Iris pigment epithelial cell (primary cell): ENCODE results near the gene EVI2A.
"Not testable (repeated sequence)": the region's sequence is repeated elsewhere in the genome, so short reads cannot be mapped to it uniquely, and the experiment has no call there.

Source experiments
- DNase-seq: peaks from one replicate; pipeline ENCODE4 v3.0.0-alpha.2; 2011; ENCODE audit warnings: low read depth

EVI2A gene, protein sequence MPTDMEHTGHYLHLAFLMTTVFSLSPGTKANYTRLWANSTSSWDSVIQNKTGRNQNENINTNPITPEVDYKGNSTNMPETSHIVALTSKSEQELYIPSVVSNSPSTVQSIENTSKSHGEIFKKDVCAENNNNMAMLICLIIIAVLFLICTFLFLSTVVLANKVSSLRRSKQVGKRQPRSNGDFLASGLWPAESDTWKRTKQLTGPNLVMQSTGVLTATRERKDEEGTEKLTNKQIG

DNA sequence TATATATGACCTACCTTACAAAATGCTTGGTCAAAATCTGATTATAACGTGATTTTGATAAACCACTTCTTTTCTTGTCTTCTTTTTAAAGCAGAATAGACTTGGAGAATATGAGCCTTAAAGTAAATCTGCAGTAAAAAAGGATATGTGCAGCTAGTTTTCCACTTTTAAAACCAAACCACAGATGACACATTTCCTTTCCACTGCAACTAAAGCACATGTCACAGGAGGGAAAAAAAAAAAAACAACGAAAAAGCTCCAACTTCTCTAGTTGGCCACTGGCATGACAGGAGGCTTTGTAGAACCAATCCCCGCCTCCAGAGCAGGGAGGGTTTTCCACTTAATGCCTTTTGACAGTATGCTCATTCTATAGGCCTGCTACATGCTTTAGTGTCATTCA is at the start of gene EVI2A:
Gene EVI2A, minus strand, starts transcription at position 142 of the 400 bp plus-strand sequence. CDS start 2,609 bp downstream, outside the sequence.
- peak; percentile 92 for DNase-seq

DNA sequence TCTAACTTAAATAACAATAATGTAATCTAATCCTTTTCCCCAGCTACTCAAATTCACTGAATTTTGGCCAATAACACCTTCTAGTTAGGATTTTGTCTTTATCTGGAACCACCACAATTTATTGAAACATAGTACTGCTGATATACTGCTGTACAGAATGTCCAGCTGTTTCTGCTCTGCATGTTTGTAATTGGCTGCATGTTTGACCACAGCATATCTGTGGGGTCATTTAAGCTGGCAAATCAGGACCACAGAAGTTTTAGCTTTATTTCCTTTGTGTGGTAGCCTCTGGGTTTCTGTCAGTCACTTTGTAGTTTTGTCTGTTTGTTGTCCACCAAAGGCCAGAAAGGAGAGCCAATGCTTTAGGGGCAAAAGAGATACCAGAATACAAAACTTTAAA is 47.8 kb upstream of the EVI2A start:
- peak; percentile 54 for DNase-seq

DNA sequence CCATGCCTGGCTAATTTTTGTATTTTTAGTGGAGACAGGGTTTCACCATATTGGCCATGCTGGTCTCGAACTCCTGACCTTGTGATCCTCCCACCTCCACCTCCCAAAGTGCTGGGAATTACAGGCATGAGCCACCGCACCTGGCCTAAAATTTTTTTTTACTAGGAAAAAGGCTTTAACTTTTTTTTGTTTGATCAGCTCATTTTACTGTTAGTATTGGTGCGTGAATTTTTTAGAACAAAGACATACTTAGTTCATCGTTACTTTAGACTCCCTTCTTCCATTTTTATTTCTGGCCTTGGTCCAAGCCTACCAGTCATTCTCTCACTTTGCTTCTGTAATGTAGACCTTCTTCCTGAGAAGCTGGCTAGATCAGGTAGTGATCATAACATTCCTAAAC is 44.7 kb upstream of the EVI2A start:
- DNase-seq: no peak

DNA sequence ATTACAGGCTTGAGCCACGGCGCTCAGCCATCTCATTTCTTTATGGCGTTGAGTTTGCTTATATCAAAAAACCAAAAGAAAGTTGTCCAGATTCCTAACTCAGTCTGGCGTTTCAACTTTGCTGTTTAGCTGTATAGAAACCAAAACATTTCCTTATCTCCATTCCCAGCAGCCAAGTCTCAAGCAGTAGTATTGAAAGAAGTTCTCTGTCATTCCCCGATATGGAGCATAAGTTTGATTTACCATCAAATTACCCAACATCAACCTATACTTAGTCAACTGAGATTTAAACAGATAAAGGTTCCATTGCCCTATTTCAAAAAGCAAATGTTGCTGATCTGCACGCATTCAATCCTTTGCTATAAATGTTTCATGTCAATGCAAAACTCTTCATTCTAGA is 42.6 kb upstream of the EVI2A start:
- no peak for DNase-seq

DNA sequence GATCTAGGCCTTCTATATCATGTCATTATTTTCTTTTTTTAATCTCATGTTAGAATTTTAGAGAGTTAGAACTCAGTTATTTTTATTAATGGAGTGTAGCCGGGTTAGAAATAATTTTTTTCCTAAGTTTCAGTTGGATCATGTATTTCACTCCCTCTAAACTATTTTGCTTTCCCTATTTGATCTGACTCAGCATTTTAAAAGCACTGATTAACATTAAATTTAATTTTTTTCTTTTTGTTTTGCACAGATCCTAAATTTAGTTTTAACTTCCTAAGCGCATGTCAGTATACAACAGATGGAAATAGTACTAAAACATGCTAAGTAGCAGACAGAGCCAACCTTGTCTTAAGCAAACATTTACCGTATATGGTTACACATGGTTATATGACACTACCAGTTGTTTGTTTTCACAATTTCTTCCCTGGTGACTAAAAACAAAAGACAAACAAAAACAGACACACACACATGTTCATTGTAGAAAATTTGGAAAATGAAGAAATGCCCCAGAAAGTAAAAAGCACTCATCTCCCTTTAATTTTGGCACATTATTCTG is 36.5 kb upstream of the EVI2A start:
- DNase-seq: peak; percentile 18

DNA sequence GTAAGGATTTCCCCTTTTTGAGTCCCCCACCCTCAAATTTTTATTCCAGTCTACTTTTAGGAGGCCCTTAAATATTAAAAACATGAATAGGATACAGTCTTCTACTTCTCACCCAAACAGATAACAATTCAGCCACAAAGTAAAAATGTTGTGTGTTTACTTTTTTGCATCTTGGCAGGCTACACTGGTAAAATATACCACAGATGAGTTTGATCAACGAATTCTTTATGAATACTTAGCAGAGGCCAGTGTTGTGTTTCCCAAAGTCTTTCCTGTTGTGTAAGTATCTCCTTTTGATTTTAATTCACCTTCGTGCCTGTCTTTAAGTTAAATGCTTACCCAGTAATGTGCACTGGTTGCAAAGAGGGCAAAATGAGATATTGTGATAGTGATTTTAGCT is 35.7 kb upstream of the EVI2A start:
- DNase-seq: peak; percentile 15

DNA sequence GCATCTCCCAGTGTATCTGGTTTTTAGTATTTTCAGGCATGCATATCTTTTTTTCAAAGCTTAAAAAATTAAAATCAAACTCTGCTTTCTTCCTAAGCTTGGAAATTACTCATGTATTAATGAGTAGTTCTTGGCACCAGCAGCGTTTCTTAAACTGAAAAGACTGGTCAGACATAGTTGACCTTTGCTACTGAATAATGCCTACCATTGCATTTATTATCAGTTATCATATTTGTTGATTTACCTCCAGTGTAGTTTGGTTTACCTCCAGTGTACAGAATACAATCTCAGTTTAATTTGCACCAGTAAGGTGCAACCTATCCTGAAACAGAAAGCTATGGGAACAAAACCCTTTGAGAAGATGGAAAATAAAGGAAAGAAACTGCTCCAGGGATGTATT is 34.5 kb upstream of the EVI2A start:
- no peak for DNase-seq

DNA sequence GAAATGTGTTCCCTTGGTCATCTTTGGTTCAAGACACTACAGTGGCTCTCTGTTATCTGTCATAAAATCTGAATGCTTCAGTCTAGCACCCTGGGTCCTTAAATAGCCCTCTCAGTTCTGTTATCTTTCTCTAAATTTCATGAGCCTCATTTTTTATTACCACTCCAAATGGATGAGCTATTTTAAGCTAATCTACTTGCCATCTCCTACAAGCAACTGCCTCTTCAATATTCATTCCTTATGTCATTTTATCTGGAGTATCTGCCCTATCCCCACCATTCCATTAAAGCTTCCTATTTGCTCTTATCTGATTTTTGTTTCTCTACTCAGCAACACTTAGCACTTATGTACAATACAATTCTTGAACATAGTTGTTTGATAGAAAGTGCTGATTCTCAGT is 28.0 kb upstream of the EVI2A start:
- no peak for DNase-seq

DNA sequence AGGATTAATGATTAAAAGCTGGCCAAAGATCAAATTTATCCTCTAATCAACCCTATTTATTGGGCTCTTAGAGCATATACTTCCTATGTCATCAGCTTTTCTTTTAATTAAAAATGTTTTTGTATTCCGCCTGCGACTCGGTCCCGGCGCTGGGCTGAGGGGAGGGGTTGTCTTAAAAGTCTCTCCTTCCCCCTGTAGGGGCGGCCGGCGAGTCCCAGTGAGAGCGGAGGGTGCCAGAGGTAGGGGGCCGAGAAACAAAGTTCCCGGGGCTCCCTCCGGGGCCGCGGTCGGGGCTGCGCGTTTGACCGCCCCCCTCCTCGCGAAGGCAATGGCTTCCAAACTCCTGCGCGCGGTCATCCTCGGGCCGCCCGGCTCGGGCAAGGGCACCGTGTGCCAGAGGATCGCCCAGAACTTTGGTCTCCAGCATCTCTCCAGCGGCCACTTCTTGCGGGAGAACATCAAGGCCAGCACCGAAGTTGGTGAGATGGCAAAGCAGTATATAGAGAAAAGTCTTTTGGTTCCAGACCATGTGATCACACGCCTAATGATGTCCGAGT is 23.8 kb upstream of the EVI2A start:
- not testable (repeated sequence) for DNase-seq

DNA sequence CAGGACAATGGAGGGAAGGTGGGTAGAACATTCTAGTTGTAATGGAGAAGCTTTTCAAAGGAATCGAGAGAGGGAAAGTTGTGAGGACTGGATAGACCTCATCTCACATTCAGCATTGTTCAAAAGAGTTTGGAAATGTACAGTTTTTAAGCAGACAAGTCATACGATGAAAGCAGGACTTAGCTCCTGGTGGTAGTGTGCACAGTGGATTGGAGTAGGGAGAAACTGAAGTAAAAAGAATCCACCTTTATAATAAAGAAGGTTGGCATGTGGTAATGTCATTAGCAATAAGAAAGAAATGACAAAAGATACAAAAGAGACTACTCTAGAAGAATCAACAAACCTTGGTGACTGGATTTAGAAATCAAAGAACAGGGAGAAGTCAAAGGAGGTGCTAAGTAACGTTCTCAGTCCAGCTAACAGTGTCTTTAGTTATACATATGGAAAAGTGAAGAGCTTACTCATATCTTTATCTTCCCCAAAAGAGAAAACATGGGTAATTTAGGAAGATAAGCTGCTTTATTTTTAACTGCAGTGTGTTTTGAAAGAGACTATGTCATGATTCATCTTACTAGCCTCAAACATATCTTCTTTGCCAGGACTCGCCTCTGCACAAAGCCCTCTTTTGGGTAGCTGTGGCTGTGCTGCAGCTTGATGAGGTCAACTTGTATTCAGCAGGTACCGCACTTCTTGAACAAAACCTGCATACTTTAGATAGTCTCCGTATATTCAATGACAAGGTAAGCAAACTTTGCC is 18.7 kb upstream of the EVI2A start:
- DNase-seq: peak; percentile 90

DNA sequence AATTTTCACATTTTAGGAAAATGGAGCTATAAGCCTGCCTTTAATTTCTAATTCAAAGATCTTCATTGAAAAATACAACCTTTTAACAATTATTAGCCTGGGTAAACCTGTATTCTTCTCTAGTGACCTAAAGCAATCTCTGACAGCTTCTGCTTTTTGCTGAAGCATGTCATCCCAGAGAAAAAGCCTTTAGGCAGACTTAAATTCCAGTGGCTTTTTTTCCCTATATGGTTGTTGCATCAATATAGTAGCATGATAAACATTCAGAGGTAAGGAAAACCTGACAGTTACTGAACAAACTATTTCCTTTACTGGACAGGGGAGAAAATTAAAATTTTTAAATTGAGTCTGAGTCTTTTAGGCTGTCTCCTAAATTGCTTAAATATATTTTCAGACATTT is 7.8 kb upstream of the EVI2A start:
- peak; percentile 31 for DNase-seq

DNA sequence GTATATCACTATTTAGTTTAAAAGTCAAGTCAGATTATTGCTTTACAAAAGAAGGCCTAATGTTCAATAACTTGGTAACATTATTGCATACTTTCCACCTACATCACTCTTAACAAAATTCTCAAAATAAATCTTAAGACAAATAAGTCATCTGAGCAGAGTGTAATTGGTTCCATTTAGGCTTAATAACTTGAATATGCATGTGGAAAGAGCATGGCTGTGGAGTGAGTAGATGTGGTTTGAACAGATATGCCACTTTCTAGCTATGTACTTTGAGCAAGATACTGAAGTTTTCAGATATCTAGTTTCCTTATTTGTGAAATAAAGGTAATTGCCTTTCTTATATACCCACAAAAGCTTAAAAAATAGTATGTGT is 6.7 kb upstream of the EVI2A start:
- DNase-seq: peak; percentile 81

DNA sequence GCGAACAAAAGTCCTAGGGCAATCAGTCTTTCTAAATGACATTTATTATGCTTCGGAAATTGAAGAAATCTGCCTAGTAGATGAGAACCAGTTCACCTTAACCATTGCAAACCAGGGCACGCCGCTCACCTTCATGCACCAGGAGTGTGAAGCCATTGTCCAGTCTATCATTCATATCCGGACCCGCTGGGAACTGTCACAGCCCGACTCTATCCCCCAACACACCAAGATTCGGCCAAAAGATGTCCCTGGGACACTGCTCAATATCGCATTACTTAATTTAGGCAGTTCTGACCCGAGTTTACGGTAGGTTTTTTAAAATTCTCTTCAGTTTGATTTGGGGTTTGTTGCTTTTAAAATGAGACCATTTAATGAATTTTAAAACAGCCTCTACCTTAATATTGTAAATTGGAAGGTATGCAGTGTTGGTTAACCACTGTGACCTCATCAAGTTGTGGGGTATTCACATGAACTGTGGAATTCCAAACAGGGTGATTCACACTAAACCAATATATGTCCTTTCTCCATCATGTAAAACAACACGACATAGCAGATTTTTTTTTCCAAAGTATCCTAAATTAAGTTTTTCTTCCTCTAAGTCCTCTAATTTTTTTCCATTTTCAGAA is 6.2 kb upstream of the EVI2A start:
- peak; percentile 95 for DNase-seq

DNA sequence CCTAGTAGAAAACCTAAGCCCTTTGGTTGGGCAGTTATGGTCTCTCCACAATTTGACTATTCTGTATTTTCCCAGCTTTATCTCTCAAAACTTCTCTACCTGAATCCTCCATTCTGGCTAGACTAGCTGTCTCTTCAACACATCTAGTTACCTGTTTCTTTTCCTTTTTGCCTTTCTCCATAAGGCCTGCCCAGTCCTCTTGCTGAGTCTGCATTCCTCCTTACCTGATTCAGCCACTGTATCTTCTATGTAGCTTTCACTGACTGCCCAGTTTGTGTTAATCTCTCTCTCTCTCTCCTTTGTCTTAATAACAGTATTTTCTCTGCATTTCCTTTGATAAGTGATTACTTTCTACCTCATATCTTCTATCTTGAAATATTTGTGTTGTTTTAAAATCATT is 2.1 kb upstream of the EVI2A start:
- no peak for DNase-seq

DNA sequence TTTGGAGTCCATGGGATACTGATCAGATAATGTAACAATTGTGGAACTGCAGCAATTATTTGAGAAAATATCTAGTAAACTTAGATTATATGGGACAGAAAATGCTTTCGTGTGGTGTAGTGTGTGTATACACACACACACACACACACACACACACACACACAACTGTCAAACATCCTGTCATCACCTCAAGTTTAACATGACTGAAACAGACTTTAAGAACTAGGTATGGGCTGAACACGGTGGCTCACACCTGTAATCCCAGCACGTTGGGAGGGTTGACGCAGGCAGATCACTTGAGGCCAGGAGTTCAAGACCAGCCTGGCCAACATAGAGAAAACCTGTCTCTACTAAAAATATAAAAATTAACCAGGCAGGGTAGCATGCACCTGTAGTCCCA is 544 bp upstream of the EVI2A start:
- DNase-seq: no peak

DNA sequence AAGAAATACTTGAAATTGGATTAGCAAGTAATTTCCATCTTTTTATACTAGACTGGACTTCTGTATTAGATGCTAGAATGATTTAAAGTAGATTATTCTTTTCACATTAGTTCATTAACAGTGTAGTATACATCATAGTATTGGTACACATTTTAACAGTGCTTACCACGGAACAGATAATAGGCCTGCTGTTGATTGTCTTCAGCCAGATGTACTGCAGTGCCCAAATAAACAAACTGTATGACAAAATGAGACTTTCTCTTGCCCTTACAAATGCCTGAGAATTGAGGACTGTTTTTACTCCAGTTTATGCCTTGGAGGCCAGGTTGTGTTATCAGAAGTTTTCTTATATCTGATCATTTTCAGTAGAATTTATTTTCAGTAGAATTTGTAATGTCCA is 631 bp downstream of the EVI2A start:
- DNase-seq: no peak

DNA sequence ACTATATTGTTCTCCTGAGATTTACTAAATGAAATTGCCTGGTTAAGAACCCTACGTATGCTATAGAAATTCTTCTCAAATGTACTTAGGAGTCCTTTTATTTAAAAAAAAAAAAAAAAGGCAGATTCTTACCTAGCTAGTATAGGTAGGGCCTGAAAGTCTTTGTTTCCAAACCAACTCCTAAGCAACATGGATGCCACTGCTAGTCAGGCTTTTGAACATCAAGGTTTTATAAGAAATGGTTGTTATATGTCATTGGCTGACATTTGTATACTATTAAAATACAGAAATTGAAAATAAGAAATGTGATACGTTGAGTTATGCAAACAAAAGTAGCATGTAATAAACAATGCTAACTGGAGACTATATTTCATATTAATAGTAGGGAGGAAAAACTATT is 1.2 kb downstream of the EVI2A start:
- no peak for DNase-seq

DNA sequence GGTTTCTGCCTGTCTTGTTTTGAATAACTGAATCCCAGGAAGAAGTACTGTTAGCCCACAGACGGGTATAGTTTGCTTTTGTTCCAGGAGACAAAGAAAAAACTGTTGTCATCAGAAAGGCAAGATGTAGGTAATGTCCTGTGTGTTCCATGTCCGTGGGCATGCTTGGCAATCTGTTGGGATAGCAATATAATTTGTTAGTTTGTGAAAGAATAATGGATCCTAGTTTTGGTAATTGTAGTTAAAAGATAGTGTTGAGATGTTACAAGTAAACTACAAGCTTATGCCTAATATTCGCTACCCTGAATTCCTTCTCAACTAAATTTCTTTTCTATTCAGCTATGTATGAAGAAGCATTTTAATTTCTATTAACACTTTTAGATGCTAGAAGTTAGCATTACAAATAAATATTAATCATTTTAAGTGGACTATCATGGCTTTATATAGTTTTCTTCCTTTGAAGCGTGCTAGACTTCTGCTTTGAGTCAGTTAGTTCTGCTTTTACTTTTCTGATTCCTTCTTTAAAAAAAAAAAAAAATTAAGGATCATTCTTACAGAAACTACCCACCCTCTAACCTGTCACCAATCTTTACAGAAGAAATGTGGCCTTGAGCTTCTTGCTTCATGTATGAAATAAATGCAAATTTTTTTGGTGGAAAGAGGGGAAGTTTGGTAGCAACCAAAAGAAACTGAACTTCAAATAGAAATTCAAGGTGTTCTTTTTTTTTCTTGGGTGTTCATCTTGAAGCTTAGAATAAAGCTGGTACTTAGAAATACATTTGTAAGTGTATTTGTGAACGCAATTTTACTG is 2.4 kb downstream of the EVI2A start:
- DNase-seq: no peak

DNA sequence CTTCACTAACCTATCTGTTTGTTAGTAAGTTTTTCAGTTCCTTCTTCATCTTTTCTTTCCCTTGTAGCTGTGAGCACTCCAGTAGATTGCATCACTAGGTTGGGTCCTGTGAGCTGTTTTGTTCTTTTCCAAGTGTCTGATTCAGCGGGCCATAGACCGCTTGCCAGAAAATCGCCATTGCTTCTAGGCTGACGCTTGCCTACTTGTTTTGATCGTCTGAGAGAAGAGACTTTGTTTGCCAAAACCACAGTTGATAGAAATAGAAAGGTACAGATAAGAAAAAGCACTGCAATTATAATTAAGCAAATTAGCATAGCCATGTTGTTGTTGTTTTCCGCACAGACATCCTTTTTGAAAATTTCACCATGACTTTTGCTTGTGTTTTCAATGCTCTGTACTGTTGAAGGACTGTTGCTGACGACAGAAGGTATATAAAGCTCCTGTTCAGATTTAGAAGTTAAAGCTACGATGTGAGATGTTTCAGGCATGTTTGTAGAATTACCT is 3.1 kb downstream of the EVI2A start:
- DNase-seq: peak; percentile 97

DNA sequence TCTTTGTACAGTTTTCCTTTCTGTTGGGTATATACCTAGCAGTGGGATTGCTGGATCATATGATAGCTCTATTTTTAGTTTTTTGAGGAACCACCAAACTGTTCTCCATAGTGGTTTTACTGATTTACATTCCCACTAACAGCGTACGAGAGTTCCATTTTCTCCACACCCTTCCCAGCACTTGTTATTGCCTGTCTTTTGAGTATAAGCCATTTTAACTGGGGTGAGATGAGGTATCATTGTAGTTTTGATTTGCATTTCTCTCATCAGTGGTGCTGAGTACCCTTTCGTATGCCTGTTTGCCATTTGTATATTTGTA is 6.7 kb downstream of the EVI2A start:
- DNase-seq: no peak

DNA sequence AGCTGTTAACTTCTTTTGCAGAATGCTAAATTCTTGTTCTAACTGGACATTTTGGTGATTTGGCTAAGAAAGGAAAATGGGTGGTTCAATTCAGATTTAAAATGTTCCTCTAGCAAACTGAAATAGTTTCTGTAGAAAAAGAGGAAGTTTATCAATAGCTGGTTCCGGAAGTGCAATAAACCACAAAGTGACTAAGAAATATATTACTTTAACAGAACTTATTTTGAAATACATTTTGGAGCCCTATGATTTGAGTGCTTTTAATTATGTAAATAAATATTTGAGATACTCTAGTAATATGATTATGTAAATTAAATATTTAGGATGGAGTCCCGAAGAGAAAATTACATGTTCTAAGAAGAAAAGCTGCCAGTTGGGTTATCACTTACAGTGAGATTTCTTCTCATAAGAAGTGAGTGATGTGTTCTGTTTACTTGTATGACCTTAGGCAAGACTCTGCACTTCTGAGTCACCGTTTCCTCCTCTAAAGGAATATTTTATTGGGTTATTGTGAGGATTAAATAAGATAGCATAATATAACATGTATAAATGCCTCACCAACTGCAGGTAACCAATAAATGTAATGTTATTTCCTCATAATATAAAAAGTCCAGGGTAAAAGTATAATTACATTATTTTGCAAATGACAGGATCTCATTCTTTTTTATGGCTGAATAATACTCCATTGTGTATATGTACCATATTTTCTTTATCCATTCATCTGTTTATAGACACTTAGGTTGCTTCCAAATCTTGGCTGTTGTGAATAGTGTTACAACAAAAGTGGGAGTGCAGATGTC is 7.2 kb downstream of the EVI2A start, which contains the start of gene EVI2B:
Gene EVI2B, minus strand, starts transcription at position 73 of the 800 bp plus-strand sequence. CDS start 8,445 bp downstream, outside the sequence.
- peak; percentile 91 for DNase-seq
